ENCODE data around the gene NRL. TPM values are rescaled to one million over a fixed set of nuclear protein-coding genes. Genes with fewer than 3 reads are reported as not detected.

NRL gene
- polyA plus RNA-seq, 5 donors: 1.0 to 2.3 (median 1.2) TPM

DNA sequence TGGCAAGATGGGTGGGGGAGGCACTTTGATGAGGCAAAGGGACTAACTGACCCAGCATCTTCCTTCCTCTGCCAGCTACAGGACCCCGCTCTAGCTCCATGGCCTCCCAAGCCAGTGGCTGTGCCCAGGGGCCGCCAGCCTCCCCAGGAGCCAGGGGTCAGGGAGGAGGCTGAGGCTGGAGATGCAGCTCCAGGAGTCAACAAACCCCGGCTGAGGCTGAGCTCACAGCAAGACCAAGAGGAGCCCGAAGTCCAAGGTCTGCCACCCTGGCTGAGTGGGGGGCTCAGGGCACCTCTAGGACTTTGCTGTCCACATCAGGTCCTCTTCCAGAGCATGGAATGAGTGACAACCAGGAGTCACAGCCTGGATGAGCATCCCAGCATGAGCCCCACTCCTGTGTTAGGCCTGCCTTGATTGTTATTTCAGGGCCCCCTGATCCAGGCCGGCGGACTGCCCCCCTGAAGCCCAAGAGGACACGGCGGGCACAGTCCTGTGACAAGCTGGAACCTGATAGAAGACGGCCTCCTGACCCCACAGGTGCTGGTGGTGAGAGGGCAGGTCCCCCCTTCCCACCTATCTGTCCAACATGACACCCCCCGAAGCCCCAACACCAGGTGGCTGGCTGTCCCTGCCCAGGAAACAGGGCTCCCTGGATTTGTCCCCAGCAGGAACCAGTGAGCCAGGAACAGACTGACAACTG, 45.9 kb downstream of the NRL start:
- DNase-seq: no peak

GRCh38 chr14:24067133-24068082, 47.3 kb downstream of the NRL start:
- DNase-seq: no peak

GRCh38 chr14:24066496-24067132, 48.1 kb downstream of the NRL start:
- no peak for DNase-seq

DNA sequence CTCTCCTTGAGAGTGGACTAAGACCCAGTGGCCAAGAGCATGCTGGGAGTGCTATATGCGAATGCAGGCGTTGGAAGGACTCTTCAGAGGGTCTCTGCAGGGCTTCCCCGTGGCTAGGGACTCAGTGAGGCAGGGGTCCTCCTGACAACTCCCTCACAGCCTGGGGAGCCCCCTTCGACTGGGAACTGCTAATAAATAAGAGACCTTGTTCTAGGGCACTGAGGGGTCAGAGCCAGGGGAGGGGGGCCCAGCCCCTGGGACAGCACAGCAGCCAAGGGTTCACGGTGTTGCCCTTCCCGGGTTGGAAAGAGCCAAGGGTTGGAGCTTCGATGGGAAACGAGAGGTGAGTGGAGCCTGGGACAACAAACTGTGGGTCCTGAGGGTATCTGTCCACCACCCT, 49.3 kb downstream of the NRL start:
- DNase-seq: no peak

DNA sequence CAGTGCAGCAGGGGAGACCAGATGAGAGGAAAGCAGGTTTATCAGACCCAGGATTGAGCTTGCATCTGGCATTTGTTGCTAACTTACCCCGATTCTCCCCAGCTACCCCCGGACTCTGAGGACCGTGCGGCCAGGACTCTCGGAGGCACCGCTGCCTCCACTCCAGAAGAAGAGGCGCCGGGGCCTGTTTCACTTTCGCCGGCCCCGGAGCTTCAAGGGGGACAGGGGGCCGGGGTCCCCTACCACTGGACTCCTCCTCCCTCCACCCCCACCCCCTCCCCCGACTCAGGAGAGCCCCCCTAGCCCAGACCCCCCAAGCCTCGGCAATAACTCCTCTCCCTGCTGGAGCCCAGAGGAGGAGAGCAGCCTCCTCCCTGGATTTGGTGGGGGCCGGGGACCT, 49.9 kb downstream of the NRL start:
- no peak for DNase-seq

- DNase-seq: no peak
These were observed 50.5 kb downstream of the NRL start for GRCh38 chr14:24064091-24064795.

DNA sequence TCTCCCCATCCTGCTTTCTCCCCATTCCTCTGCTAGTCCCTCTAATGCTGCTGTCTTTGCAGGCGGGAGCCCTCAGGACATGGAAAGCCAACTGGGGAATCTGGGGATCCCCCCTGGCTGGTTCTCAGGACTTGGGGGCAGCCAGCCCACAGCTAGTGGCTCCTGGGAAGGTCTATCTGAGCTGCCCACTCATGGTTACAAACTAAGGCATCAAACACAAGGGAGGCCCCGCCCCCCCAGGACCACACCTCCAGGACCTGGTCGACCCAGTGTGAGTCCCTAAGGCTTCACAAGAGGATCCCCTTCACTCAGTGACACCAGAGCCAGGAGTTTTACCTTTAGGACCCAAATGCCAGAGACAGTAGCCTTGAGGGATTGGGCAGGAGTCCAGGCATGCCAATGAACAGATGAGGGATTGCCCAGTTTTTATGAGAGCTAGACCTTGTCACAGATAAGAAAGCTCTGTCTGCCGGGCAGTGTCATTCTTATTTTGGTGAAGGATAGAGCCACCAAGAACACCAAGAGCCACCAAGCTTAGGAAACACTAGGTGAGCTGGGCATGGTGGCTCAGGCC, 51.4 kb downstream of the NRL start:
- no peak for DNase-seq

DNA sequence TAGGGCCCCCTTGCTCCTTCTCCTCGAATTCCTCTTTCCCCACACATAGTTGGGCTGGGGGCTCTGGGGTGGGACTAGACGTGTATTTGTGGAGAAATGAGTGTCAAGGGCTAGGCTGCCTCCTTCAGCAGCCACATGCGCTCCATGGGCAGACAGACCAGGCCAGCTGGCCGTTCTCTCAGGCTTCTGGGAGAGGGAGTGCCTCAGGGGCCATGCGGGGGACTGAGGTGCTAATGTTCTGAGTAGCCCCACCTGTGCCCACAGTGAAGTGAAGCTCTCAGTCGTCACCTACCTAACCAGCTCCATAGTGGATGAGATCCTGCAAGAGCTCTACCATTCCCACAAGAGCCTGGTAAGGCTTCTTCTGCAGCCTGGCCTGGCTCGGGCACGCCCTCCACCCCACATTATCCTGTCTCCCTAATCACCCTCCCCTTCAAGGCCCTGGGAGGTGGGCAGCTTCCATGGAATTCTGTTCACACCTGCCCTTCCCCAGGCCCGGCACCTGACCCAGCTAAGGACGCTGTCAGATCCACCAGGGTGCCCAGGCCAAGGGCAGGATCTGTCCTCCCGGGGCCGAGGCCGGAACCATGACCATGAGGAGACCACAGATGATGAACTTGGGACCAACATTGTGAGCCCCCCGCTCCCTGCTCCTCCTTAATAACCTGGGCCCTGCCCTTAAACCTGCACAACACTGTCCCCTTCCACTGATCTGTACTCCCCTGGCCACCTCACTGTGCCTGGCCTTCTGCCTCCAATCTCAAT, 52.4 kb downstream of the NRL start:
- DNase-seq: no peak

DNA sequence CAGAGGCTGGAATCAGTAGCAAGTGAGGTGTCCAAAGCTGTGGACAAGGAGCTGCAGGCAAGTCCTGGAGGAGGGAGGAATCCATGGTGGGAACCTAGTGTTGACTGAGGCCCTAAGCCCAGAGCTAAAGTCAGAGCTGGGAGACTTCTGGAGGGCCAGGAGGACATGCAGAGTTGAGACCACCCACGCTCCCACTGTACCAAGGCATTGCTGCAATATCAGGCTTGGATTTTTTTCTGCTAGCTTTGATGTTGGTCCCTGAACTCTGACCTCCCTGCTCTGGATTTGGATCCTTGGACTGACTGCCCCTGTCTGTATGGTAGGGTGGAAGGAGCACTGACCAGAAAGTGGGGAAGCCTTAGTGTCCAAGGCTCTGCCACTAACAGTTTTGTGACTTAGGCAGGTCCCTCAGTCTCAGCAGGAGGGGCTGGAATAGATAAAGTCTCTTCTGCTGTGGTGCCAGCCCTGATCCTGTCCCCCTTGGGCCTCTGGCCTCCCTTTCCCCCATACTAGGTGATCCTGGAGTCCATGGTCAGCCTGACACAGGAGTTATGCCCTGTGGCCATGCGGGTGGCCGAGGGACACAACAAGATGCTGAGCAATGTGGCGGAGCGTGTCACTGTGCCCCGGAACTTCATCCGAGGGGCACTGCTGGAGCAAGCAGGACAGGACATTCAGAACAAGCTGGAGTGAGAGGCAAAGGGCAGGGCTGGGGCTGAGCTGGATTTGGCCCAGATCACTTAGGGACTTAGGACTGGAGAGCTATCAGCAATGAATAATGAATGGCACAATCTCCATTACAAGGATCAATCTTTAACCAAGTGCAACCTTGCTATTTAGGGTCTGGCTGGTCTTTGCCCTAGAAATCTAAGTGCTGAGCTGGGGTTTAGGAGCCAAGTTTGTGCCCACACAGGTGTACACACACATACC, 53.5 kb downstream of the NRL start:
- no peak for DNase-seq

DNA sequence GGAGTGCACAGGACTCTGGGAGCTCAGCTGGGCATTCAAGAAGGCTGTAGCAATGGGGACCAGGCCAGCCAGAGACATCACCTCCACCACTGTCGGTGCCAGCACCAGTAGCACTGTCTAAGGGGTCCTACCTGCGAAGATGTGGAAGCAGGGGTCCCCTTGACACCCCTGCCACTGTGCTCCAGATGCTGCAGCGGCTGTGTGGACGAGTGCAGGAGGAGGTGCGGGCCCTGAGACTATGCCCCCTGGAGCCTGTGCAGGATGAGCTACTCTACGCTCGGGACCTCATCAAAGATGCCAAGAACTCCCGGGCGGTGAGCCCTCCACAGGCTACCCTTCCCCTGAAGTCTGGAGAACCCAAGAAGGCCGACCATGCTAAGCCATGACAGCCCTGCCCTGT, 54.3 kb downstream of the NRL start:
- no peak for DNase-seq

DNA sequence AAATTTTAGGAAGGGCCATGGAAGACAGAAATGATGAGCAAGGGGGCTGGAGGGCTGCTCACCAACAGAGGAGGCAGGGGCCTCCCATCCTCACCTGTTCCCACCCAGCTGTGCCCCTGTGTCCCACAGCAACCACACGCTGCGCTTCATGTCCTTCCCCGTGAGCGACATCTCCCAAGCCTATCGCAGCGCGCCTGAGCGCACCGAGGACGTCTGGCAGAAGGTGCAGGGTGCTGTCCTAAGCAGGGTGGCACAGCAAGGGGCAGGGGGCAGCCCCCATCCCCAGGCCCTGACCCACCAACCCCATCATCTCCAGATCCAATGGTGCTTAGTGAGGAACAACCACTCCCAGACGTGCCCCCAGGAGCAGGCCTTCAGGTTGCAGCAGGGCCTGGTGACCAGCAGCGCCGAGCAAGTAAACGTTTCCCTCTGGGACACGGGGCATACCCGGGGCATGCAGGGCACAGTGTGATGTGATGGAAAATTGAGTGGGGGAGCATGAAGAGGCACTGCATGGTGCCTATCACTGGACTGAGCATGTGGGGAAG, 54.8 kb downstream of the NRL start:
- no peak for DNase-seq

GRCh38 chr14:24058951-24059475, 55.7 kb downstream of the NRL start:
- DNase-seq: no peak

DNA sequence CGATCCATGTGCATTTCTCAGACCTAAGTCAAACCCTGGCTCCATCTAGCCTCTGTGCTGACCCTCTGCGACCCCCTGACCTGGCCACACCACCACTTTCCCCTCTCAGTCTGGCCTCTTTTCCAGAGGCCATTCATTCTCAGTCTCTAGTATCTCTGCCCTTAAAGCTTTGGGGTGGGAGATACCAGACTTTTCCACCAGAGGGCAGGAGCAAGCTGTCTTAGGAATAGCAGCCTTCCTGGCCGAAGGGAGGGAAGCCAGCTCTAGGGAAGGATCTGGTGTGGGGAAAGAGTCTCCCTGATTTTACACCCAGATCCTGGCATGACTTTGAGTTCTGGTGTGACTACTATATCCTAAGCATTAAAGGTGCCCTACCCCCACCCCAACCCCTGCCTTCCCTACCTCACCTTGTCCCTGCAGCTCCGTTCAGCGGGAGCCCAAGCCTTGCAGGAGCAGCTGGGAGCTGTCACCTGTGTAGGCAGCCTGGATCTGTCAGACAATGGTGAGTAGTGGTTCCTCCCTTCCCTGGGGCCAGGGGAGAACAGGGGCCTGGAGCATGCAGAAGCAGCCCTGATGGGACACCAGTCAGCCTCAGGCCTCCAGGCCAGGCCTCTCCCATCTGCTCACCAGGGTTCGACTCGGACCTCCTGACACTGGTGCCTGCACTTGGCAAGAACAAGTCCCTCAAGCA, 56.3 kb downstream of the NRL start:
- peak; percentile 56 to 84 for DNase-seq

- DNase-seq: no peak
These were observed 56.9 kb downstream of the NRL start for GRCh38 chr14:24057867-24058259.

- DNase-seq: no peak
These were observed 57.5 kb downstream of the NRL start for GRCh38 chr14:24057271-24057670.

- DNase-seq: no peak
These were observed 58.0 kb downstream of the NRL start for GRCh38 chr14:24056800-24057184.

- DNase-seq: no peak
These were observed 58.6 kb downstream of the NRL start for GRCh38 chr14:24055971-24056799.

GRCh38 chr14:24054646-24055045, 60.1 kb downstream of the NRL start:
- no peak for DNase-seq
